ENCODE measurements around the gene NPIPB2. TPM values are rescaled to one million over a fixed set of nuclear protein-coding genes. Genes with fewer than 3 reads are reported as not detected.
A peak's percentile ranks its signal among the peaks of the same experiment; 100 is the strongest.

Gene NPIPB2
- total RNA-seq, 4 donors from 2014 or later = 1.8 to 24.6 (median 3.4) TPM

- H3K9me3 ChIP-seq = no peaks in the 10 kb centered on the region
- peaks cover 0 to 7% of the 10 kb centered on the region in 2 donors for H3K4me1 ChIP-seq
- no peaks in the 10 kb centered on the region for H3K36me3 ChIP-seq
- H3K4me3 ChIP-seq = no peak overlapping the region
- DNase-seq = no peak
- no peak for TF ChIP-seq POLR2A (IDR thresholded peaks at IDR 0.05)
- no peak for TF ChIP-seq CTCF (IDR thresholded peaks at IDR 0.05)
- H3K27ac ChIP-seq = no peak overlapping the region
- no peaks in the 10 kb centered on the region for H3K27me3 ChIP-seq
- intact Hi-C loops (cut with DNase I; ENCODE audit: low total_unique reads) = no loop called here
These were observed 38.4 kb upstream of the NPIPB2 start for GRCh38 chr16:11980136-11980844.

GRCh38 chr16:11979013-11979672 lies 37.3 kb upstream of the NPIPB2 start:
- Histone ChIP-seq H3K27ac (no peak overlapping the region), H3K4me3 (no peak overlapping the region), H3K27me3 (no peaks in the 10 kb centered on the region), H3K4me1 (peaks cover 0 to 7% of the 10 kb centered on the region in 2 donors), H3K36me3 (no peaks in the 10 kb centered on the region), H3K9me3 (no peaks in the 10 kb centered on the region)
- intact Hi-C loops (cut with DNase I; ENCODE audit: low total_unique reads) = no loop called here
- TF ChIP-seq CTCF (IDR thresholded peaks at IDR 0.05) = no peak
- TF ChIP-seq POLR2A (IDR thresholded peaks at IDR 0.05) = no peak
- DNase-seq = no peak

- H3K9me3 ChIP-seq = no peaks in the 10 kb centered on the region
- peak overlapping the region in 1 of 2 donors; percentile 99 for H3K4me3 ChIP-seq
- peak overlapping the region; percentile 80 to 88 for H3K27ac ChIP-seq
- intact Hi-C loops (cut with DNase I; ENCODE audit: low total_unique reads) = no loop called here
- DNase-seq = no peak
- no peaks in the 10 kb centered on the region for H3K27me3 ChIP-seq
- peaks cover 0 to 7% of the 10 kb centered on the region in 2 donors for H3K4me1 ChIP-seq
- no peaks in the 10 kb centered on the region for H3K36me3 ChIP-seq
- no peak for TF ChIP-seq POLR2A (IDR thresholded peaks at IDR 0.05)
- no peak for TF ChIP-seq CTCF (IDR thresholded peaks at IDR 0.05)
These were observed 36.2 kb upstream of the NPIPB2 start for GRCh38 chr16:11978080-11978479.

GRCh38 chr16:11977376-11978041 lies 35.7 kb upstream of the NPIPB2 start:
- Histone ChIP-seq H3K27me3 (no peaks in the 10 kb centered on the region), H3K4me3 (peak overlapping the region; percentile 91 to 99), H3K27ac (peak overlapping the region; percentile 80 to 88), H3K36me3 (no peaks in the 10 kb centered on the region), H3K4me1 (peaks cover 0 to 7% of the 10 kb centered on the region in 2 donors), H3K9me3 (no peaks in the 10 kb centered on the region)
- DNase-seq = peak; percentile 42 to 66
- TF ChIP-seq CTCF (IDR thresholded peaks at IDR 0.05) (no peak), POLR2A (IDR thresholded peaks at IDR 0.05) (peak; percentile 34 to 44)
- intact Hi-C loops (cut with DNase I; ENCODE audit: low total_unique reads) = no loop called here
